Peyer's patch (tissue), 4 donors: ENCODE measurements around the gene ERC2.

Experiments used
- CTCF ChIP-seq, 6 experiments: fragments of 450-650 bp in 4 of 6; fragments of 200-600 bp in 2 of 6; sonication (generic) in 1 of 6; IDR thresholded peaks; one replicate each; pipeline ENCODE4 v1.5.1; 2017 to 2019; ENCODE audit warnings: antibody characterized with exemption in 6 of 6, mild to moderate bottlenecking in 3 of 6, moderate library complexity in 1 of 6
- POLR2A ChIP-seq, 2 donors: fragments of 450-650 bp; IDR thresholded peaks; one replicate each; pipeline ENCODE4 v1.5.1; 2017; ENCODE audit warnings: antibody characterized with exemption in 2 of 2, mild to moderate bottlenecking in 2 of 2, moderate library complexity in 2 of 2

GRCh38 chr3:55792009-55792408 is 676.3 kb downstream of the ERC2 start:
- TF ChIP-seq CTCF (IDR thresholded peaks at IDR 0.05) (no peak), POLR2A (IDR thresholded peaks at IDR 0.05) (no peak)
